Endodermal cell (in vitro differentiated cells): ENCODE results near the gene RCAN2. TPM values are rescaled to one million over a fixed set of nuclear protein-coding genes. Genes with fewer than 3 reads are reported as not detected.

Source experiments
- DNase-seq: peaks from one replicate; pipeline ENCODE4 v3.0.0-alpha.2; 2017
- H3K27ac ChIP-seq: 2 replicates; pipeline ENCODE4 v1.5.1; 2013; ENCODE audit warnings: mild to moderate bottlenecking, low read depth, low read length, moderate library complexity
- H3K27me3 ChIP-seq: 2 replicates; pipeline ENCODE4 v1.6.1; 2013; ENCODE audit warnings: mild to moderate bottlenecking, low read length, moderate library complexity; ENCODE audit not compliant: insufficient read depth, control insufficient read depth, poor library complexity, severe bottlenecking
- H3K36me3 ChIP-seq: 2 replicates; pipeline ENCODE4 v1.7.0; 2013; ENCODE audit warnings: mild to moderate bottlenecking, low read length, moderate library complexity; ENCODE audit not compliant: control insufficient read depth, insufficient read depth
- H3K4me1 ChIP-seq: one replicate; pipeline ENCODE4 v1.7.0; 2013; ENCODE audit warnings: low read length; ENCODE audit not compliant: control insufficient read depth, insufficient read depth
- H3K4me3 ChIP-seq: 2 replicates; pipeline ENCODE4 v1.5.1; 2013; ENCODE audit warnings: mild to moderate bottlenecking, low read length, moderate library complexity
- H3K9ac ChIP-seq: 2 replicates; pipeline ENCODE4 v1.6.1; 2013; ENCODE audit warnings: mild to moderate bottlenecking, low read length, moderate library complexity; ENCODE audit not compliant: poor library complexity, severe bottlenecking; ENCODE audit errors: extremely low read depth
- H3K9me3 ChIP-seq: 2 replicates; pipeline ENCODE4 v1.6.1; 2013; ENCODE audit warnings: mild to moderate bottlenecking, low read length, moderate library complexity; ENCODE audit not compliant: control insufficient read depth
- H3K27ac Mint-ChIP-seq: 2 replicates; pipeline ENCODE4 v1.8.0; 2020; ENCODE audit warnings: mixed read lengths
- H3K27me3 Mint-ChIP-seq: 2 replicates; pipeline ENCODE4 v1.8.0; 2021; ENCODE audit warnings: mild to moderate bottlenecking, mixed read lengths; ENCODE audit not compliant: insufficient read depth
- H3K36me3 Mint-ChIP-seq: 2 replicates; pipeline ENCODE4 v1.8.0; 2020; ENCODE audit warnings: low read depth, mixed read lengths
- H3K4me1 Mint-ChIP-seq: 2 replicates; pipeline ENCODE4 v1.8.0; 2020; ENCODE audit warnings: mixed read lengths
- H3K4me3 Mint-ChIP-seq: 2 replicates; pipeline ENCODE4 v1.8.0; 2020; ENCODE audit warnings: mild to moderate bottlenecking, moderate library complexity, mixed read lengths
- H3K9me3 Mint-ChIP-seq: 2 replicates; pipeline ENCODE4 v1.8.0; 2020; ENCODE audit warnings: mild to moderate bottlenecking, mixed read lengths
- CTCF ChIP-seq: fragments of 200-600 bp; sonication (generic); conservative IDR thresholded peaks from 2 replicates; pipeline ENCODE4 v1.5.0; 2021; ENCODE audit warnings: antibody characterized with exemption, mild to moderate bottlenecking
- WGBS, 2 experiments: methylation state at CpG; one replicate each; pipeline versions ENCODE4 v1.1.5 to v1.1.7; 2013; ENCODE audit warnings: missing lambda C conversion rate in 2 of 2, mixed read lengths in 1 of 2; ENCODE audit not compliant: insufficient coverage in 1 of 2, insufficient read length in 1 of 2; 5-methylcytosine and 5-hydroxymethylcytosine counted together
- total RNA-seq, 2 donors: library from RNA; stranded (reverse); fragmentation: NEBNext Ultra II Directional in 1 of 2; extraction: Animal tissue kit (Norgen Biotek cat#: 25700) in 1 of 2; gene quantifications; 2 replicates in 1 of 2; 3 replicates in 1 of 2; pipeline ENCODE4 v1.2.1, GENCODE V29; 2021

RCAN2 gene
- total RNA-seq, 2 donors from 2014 or later: 15.7 to 16.7 TPM

- H3K9ac ChIP-seq: no peak overlapping the region
- peaks cover 9% of the 10 kb centered on the region for H3K27me3 ChIP-seq
- H3K36me3 Mint-ChIP-seq: no peaks in the 10 kb centered on the region
- 40 to 80% methylated on average over 2 to 3 of the region's 3 CpGs for WGBS, 2 experiments
- H3K4me1 Mint-ChIP-seq: peaks cover 7% of the 10 kb centered on the region
- H3K4me1 ChIP-seq: no peaks in the 10 kb centered on the region
- peaks cover 6% of the 10 kb centered on the region for H3K27me3 Mint-ChIP-seq
- H3K27ac Mint-ChIP-seq: no peak overlapping the region
- no peaks in the 10 kb centered on the region for H3K36me3 ChIP-seq
- H3K9me3 Mint-ChIP-seq: no peaks in the 10 kb centered on the region
- no peak for TF ChIP-seq CTCF
- no peak overlapping the region for H3K27ac ChIP-seq
- no peak overlapping the region for H3K4me3 ChIP-seq
- no peak overlapping the region for H3K4me3 Mint-ChIP-seq
- H3K9me3 ChIP-seq: no peaks in the 10 kb centered on the region
- DNase-seq: no peak
Measured at GRCh38 chr6:46174904-46175303, 316.3 kb downstream of the RCAN2 start.

- no peak overlapping the region for H3K27ac Mint-ChIP-seq
- H3K4me1 ChIP-seq: no peaks in the 10 kb centered on the region
- H3K27me3 Mint-ChIP-seq: no peaks in the 10 kb centered on the region
- no peak overlapping the region for H3K4me3 ChIP-seq
- H3K4me1 Mint-ChIP-seq: peaks cover 11% of the 10 kb centered on the region
- no peak overlapping the region for H3K4me3 Mint-ChIP-seq
- peaks cover 4% of the 10 kb centered on the region for H3K36me3 Mint-ChIP-seq
- no peak overlapping the region for H3K9ac ChIP-seq
- H3K27me3 ChIP-seq: no peaks in the 10 kb centered on the region
- WGBS, 2 experiments: 86 to 87% methylated on average over 1 to 4 of the region's 4 CpGs
- H3K36me3 ChIP-seq: no peaks in the 10 kb centered on the region
- no peak for TF ChIP-seq CTCF
- no peaks in the 10 kb centered on the region for H3K9me3 Mint-ChIP-seq
- H3K9me3 ChIP-seq: no peaks in the 10 kb centered on the region
- H3K27ac ChIP-seq: no peak overlapping the region
- DNase-seq: no peak
Measured at GRCh38 chr6:46172176-46172575, 319.1 kb downstream of the RCAN2 start.

Other genes with a start within 250 kb of the RCAN2 start
- 1 to 10 TPM; 1.8 to 3.8 TPM for gene CYP39A1, start 161.4 kb upstream of the RCAN2 start, total RNA-seq
- 10 to 100 TPM; 12.8 to 18.1 TPM for gene SLC25A27, start 161.5 kb upstream of the RCAN2 start, total RNA-seq
- under 1 TPM; 0.09 to 0.20 TPM for gene TDRD6, start 196.4 kb upstream of the RCAN2 start, total RNA-seq
- 1 to 10 TPM; 1.1 to 3.2 TPM for gene PLA2G7, start 243.9 kb upstream of the RCAN2 start, total RNA-seq